IMR-90 (cell line): ENCODE results near the gene NARF. TPM values are rescaled to one million over a fixed set of nuclear protein-coding genes. Genes with fewer than 3 reads are reported as not detected.

Experiments used
- ATAC-seq: fragments of 200-7000 bp; cut with Tn5 transposase; 2 replicates; pipeline ENCODE4 v1.9.1; 2020; ENCODE audit warnings: low read depth, mild to moderate bottlenecking, moderate library complexity
- BruUV-seq: library from RNA; stranded (reverse); fragments of 400-500 nt; replicated peaks from 2 replicates; lab custom pipeline; 2021; lab: Mats Ljungman, UMichigan
- CTCF ChIA-PET: fragments of 300-600 bp; formaldehyde crosslinking; extraction: SDS; loops from one replicate; lab custom pipeline; 2021; ENCODE audit warnings: antibody characterized with exemption; lab: Yijun Ruan, JAX
- POLR2A ChIA-PET: fragments of 300-600 bp; sonication (Branson Sonifier 250); formaldehyde crosslinking; loops from one replicate; lab custom pipeline; 2022; ENCODE audit warnings: antibody characterized with exemption; ENCODE audit not compliant: unreplicated experiment; lab: Charles Lee
- DNase-seq: peaks from one replicate; pipeline ENCODE4 v3.0.0; 2013
- H2AFZ ChIP-seq: replicated peaks from 2 replicates; pipeline ENCODE3; 2013; ENCODE audit warnings: low read length, mild to moderate bottlenecking; ENCODE audit not compliant: poor library complexity
- H2AK5ac ChIP-seq: 2 replicates; pipeline ENCODE4 v1.6.1; 2013; ENCODE audit warnings: low read depth, low read length, inconsistent platforms
- H2AK9ac ChIP-seq: replicated peaks from 2 replicates; pipeline ENCODE3; 2013; ENCODE audit warnings: mild to moderate bottlenecking, low read depth, low read length, moderate library complexity; ENCODE audit not compliant: poor library complexity
- H2BK120ac ChIP-seq: 2 replicates; pipeline ENCODE4 v1.6.1; 2013; ENCODE audit warnings: low read depth, low read length, inconsistent platforms
- H2BK15ac ChIP-seq: 3 replicates; pipeline ENCODE4 v1.6.1; 2013; ENCODE audit warnings: low read depth, low read length, inconsistent platforms
- H2BK20ac ChIP-seq: 2 replicates; pipeline ENCODE4 v1.6.1; 2013; ENCODE audit warnings: low read depth, mild to moderate bottlenecking, inconsistent platforms, low read length, moderate library complexity
- H2BK5ac ChIP-seq: 2 replicates; pipeline ENCODE4 v1.6.1; 2013; ENCODE audit warnings: mild to moderate bottlenecking, low read depth, low read length, inconsistent platforms; ENCODE audit not compliant: poor library complexity, severe bottlenecking
- H3K14ac ChIP-seq: replicated peaks from 2 replicates; pipeline ENCODE4 v1.6.1; 2013; ENCODE audit warnings: low read depth, low read length, inconsistent platforms
- H3K18ac ChIP-seq: 2 replicates; pipeline ENCODE4 v1.6.1; 2013; ENCODE audit warnings: low read depth, low read length, control low read depth
- H3K23ac ChIP-seq: 2 replicates; pipeline ENCODE4 v1.6.1; 2013; ENCODE audit warnings: low read depth, low read length, inconsistent platforms
- H3K27ac ChIP-seq: 2 replicates; pipeline ENCODE4 v1.5.1; 2013; ENCODE audit warnings: mild to moderate bottlenecking, control low read depth, low read length; ENCODE audit not compliant: insufficient read depth
- H3K27me3 ChIP-seq: 2 replicates; pipeline ENCODE4 v1.6.1; 2013; ENCODE audit warnings: low read length; ENCODE audit not compliant: control insufficient read depth, insufficient read depth
- H3K36me3 ChIP-seq: 2 replicates; pipeline ENCODE4 v1.6.1; 2013; ENCODE audit warnings: low read length, mixed read lengths; ENCODE audit not compliant: control insufficient read depth, insufficient read depth
- H3K4ac ChIP-seq: 2 replicates; pipeline ENCODE4 v1.6.1; 2013; ENCODE audit warnings: low read depth, low read length, inconsistent platforms
- H3K4me1 ChIP-seq: 2 replicates; pipeline ENCODE4 v1.6.1; 2013; ENCODE audit warnings: low read length, mixed read lengths; ENCODE audit not compliant: control insufficient read depth, insufficient read depth
- H3K4me2 ChIP-seq: 2 replicates; pipeline ENCODE4 v1.6.1; 2013; ENCODE audit warnings: low read depth, mild to moderate bottlenecking, control low read depth, low read length, moderate library complexity
- H3K4me3 ChIP-seq: 2 replicates; pipeline ENCODE4 v1.5.1; 2013; ENCODE audit warnings: low read depth, mild to moderate bottlenecking, control low read depth, low read length, moderate library complexity; ENCODE audit not compliant: insufficient read depth
- H3K56ac ChIP-seq: 2 replicates; pipeline ENCODE4 v1.6.1; 2013; ENCODE audit warnings: low read length, inconsistent platforms; ENCODE audit not compliant: insufficient read depth; ENCODE audit errors: extremely low read depth
- H3K79me1 ChIP-seq, 2 experiments: 2 replicates each; pipeline ENCODE4 v1.6.1; 2013; ENCODE audit warnings: low read length in 2 of 2, inconsistent platforms in 1 of 2, low read depth in 1 of 2
- H3K9ac ChIP-seq: 2 replicates; pipeline ENCODE4 v1.6.1; 2013; ENCODE audit warnings: low read depth, low read length, control low read depth
- H3K9me1 ChIP-seq: 2 replicates; pipeline ENCODE4 v1.6.1; 2013; ENCODE audit warnings: low read length, inconsistent platforms; ENCODE audit not compliant: insufficient read depth
- H3K9me3 ChIP-seq: 2 replicates; pipeline ENCODE4 v1.6.1; 2013; ENCODE audit warnings: low read length; ENCODE audit not compliant: control insufficient read depth, insufficient read depth
- H4K20me1 ChIP-seq: 2 replicates; pipeline ENCODE4 v1.6.1; 2013; ENCODE audit warnings: low read length, inconsistent platforms; ENCODE audit not compliant: insufficient read depth
- H4K5ac ChIP-seq: 2 replicates; pipeline ENCODE4 v1.6.1; 2013; ENCODE audit warnings: mild to moderate bottlenecking, low read depth, low read length, control low read depth
- H4K8ac ChIP-seq, 2 experiments: 2 replicates each; pipeline ENCODE4 v1.6.1; 2013; ENCODE audit warnings: low read depth in 2 of 2, low read length in 2 of 2, control low read depth in 1 of 2, inconsistent platforms in 1 of 2
- H4K91ac ChIP-seq: 2 replicates; pipeline ENCODE4 v1.6.1; 2013; ENCODE audit warnings: low read depth, low read length, inconsistent platforms; ENCODE audit not compliant: insufficient read depth
- CEBPB ChIP-seq: IDR thresholded peaks from 2 replicates; pipeline ENCODE4 v1.6.1; 2012; ENCODE audit warnings: low read depth, low read length, improper control_type of control experiment
- CHD1 ChIP-seq: IDR thresholded peaks from 2 replicates; pipeline ENCODE4 v1.6.1; 2012; ENCODE audit warnings: low read depth, low read length, improper control_type of control experiment
- CTCF ChIP-seq: conservative IDR thresholded peaks from 2 replicates; pipeline ENCODE4 v1.5.1; 2012; ENCODE audit warnings: mild to moderate bottlenecking, low read depth, low read length, improper control_type of control experiment
- ELK1 ChIP-seq: fragments of 150-350 bp; IDR thresholded peaks from 2 replicates; pipeline ENCODE4 v1.6.1; 2016; ENCODE audit warnings: low read depth, mild to moderate bottlenecking, low read length, moderate library complexity, borderline replicate concordance
- FOS ChIP-seq: fragments of 150-350 bp; IDR thresholded peaks from 2 replicates; pipeline ENCODE4 v1.6.1; 2016; ENCODE audit warnings: low read depth, low read length
- MAFK ChIP-seq: IDR thresholded peaks from 2 replicates; pipeline ENCODE4 v1.6.1; 2012; ENCODE audit warnings: low read depth, low read length, improper control_type of control experiment
- MAZ ChIP-seq: IDR thresholded peaks from 2 replicates; pipeline ENCODE4 v1.6.1; 2012; ENCODE audit warnings: low read depth, mild to moderate bottlenecking, low read length, improper control_type of control experiment, moderate library complexity, borderline replicate concordance
- MXI1 ChIP-seq: IDR thresholded peaks from 2 replicates; pipeline ENCODE4 v1.6.1; 2012; ENCODE audit warnings: low read depth, mild to moderate bottlenecking, low read length, moderate library complexity, borderline replicate concordance
- NFE2L2 ChIP-seq: fragments of 150-350 bp; IDR thresholded peaks from 2 replicates; pipeline ENCODE4 v1.6.1; 2016; ENCODE audit warnings: low read depth, mild to moderate bottlenecking, low read length
- POLR2A ChIP-seq: IDR thresholded peaks from 2 replicates; pipeline ENCODE4 v1.6.1; 2012; ENCODE audit warnings: mild to moderate bottlenecking, low read depth, low read length
- RAD21 ChIP-seq: IDR thresholded peaks from 2 replicates; pipeline ENCODE4 v1.6.1; 2012; ENCODE audit warnings: low read length, improper control_type of control experiment
- RCOR1 ChIP-seq: IDR thresholded peaks from 2 replicates; pipeline ENCODE4 v1.6.1; 2012; ENCODE audit warnings: mild to moderate bottlenecking, low read length, improper control_type of control experiment; ENCODE audit not compliant: insufficient replicate concordance
- USF2 ChIP-seq: fragments of 150-350 bp; IDR thresholded peaks from 2 replicates; pipeline ENCODE4 v1.6.1; 2017; ENCODE audit warnings: mild to moderate bottlenecking, antibody characterized with exemption, low read length, low read depth
- WGBS, 2 experiments: methylation state at CpG; one replicate each; pipeline versions ENCODE4 v1.1.5 to v1.1.7; 2013; ENCODE audit warnings: missing lambda C conversion rate in 2 of 2; ENCODE audit not compliant: insufficient read length in 1 of 2; ENCODE audit errors: extremely low coverage in 2 of 2; 5-methylcytosine and 5-hydroxymethylcytosine counted together
- dilution Hi-C: fragments of 300-500 bp; cut with HindIII; formaldehyde crosslinking; loops from one replicate; pipeline ENCODE4 v1.14.3; 2018; ENCODE audit warnings: low sequenced_read_pairs; ENCODE audit not compliant: unreplicated experiment
- in situ Hi-C: fragments of 300-500 bp; cut with MboI; formaldehyde crosslinking; loops from 3 replicates; pipeline ENCODE4 v1.14.3; 2019; ENCODE audit warnings: low sequenced_read_pairs, inconsistent platforms, mixed read lengths
- intact Hi-C: fragments of 100-400 bp; cut with micrococcal nuclease; formaldehyde crosslinking; loops from 2 replicates; pipeline ENCODE4 v1.10.0; 2022
- polyA plus RNA-seq, 3 experiments: library from polyadenylated mRNA; depleted of rRNA; stranded (reverse); fragments of >200 nt; gene quantifications; 2 replicates each; pipeline ENCODE4 v1.2.3, GENCODE V29; 2012; ENCODE audit warnings: low replicate concordance in 1 of 3
- total RNA-seq: library from RNA; depleted of rRNA; stranded (reverse); fragments of >200 nt; gene quantifications from 2 replicates; pipeline ENCODE4 v1.2.3, GENCODE V29; 2012

Gene NARF
- total and polyA plus RNA-seq, 2 of the 4 experiments (the other 2 are of a cell fraction): 83.7 to 94.8 TPM

DNA sequence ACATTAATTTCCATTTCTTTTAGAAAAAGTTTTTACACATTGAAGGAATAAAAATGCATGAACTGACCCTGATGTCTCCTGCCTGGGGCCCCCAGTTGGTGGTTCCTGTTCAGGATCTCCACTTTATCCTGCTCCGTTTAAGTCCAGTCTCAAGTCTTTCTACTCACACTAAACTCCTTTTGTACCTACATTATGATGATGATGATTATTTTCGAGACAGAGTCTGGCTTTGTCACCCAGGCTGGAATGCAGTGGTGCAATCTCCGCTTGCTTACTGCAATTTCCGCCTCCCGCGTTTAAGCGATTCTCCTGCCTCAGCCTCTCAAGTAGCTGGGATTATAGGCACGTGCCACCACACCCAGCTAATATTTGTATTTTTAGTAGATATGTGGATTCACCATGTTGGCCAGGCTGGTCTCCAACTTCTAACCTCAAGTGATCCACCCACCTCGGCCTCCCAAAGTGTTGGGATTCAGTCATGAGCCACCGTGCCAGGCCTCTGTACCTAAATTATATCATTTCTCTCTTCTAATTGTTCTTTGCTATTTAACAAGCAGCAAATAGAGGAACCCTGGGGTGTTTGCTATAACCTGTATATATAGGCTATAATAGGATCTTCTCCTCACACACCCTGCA is 58.8 kb downstream of the NARF start:
- H3K9me1 ChIP-seq: no peaks in the 10 kb centered on the region
- H3K27ac ChIP-seq: no peak overlapping the region
- H2AK5ac ChIP-seq: no peak overlapping the region
- no peak overlapping the region for H3K4ac ChIP-seq
- no peak overlapping the region for H4K5ac ChIP-seq
- no CpG with 5 or more reads among the region's 10 CpGs for WGBS, 2 experiments
- H3K4me2 ChIP-seq: no peak overlapping the region
- H3K9me3 ChIP-seq: no peaks in the 10 kb centered on the region
- no peak overlapping the region for H3K9ac ChIP-seq
- no peak for ATAC-seq
- no peak overlapping the region for H2AK9ac ChIP-seq
- no peak overlapping the region for H2BK120ac ChIP-seq
- H3K27me3 ChIP-seq: no peaks in the 10 kb centered on the region
- H2BK5ac ChIP-seq: no peak overlapping the region
- H3K18ac ChIP-seq: no peak overlapping the region
- no TSS peak for BruUV-seq
- DNase-seq: no peak
- peaks cover 3% of the 10 kb centered on the region; the same call in 1 of the 2 replicates for H3K4me1 ChIP-seq
- H3K4me3 ChIP-seq: no peak overlapping the region
- H2AFZ ChIP-seq: peak overlapping the region; percentile 32
- no peak overlapping the region for H4K91ac ChIP-seq
- H4K8ac ChIP-seq: no peak overlapping the region
- H4K20me1 ChIP-seq: peaks cover 22% of the 10 kb centered on the region
- POLR2A ChIA-PET: no interaction called here
- H3K56ac ChIP-seq: no peak overlapping the region
- intact Hi-C loops: no loop called here
- no peaks in the 10 kb centered on the region for H3K36me3 ChIP-seq
- CTCF ChIA-PET: no interaction called here
- dilution Hi-C loops: no loop called here
- TF ChIP-seq MXI1 (no peak), USF2 (no peak), CEBPB (no peak), ELK1 (no peak), FOS (no peak), CHD1 (no peak), POLR2A (no peak), MAFK (no peak), RCOR1 (no peak), MAZ (no peak), NFE2L2 (no peak), CTCF (no peak), RAD21 (no peak)
- no peak overlapping the region for H3K14ac ChIP-seq
- H3K79me1 ChIP-seq: peaks cover 0 to 14% of the 10 kb centered on the region in 2 experiments; a peak in 1 of 4 replicates
- in situ Hi-C loops: no loop called here
- no peak overlapping the region for H3K23ac ChIP-seq
- H2BK15ac ChIP-seq: no peak overlapping the region
- H2BK20ac ChIP-seq: no peak overlapping the region
